A549 (cell line): ENCODE results near the gene DCAKD. TPM values are rescaled to one million over a fixed set of nuclear protein-coding genes. Genes with fewer than 3 reads are reported as not detected.

Experiments
- ATAC-seq, 2 experiments: fragments of 200-7000 bp in 1 of 2; fragments of >200 bp in 1 of 2; cut with Nextera tagmentation in 1 of 2; cut with Tn5 transposase in 1 of 2; 3 replicates each; pipeline versions ENCODE4 v1.8.0 to v1.9.1; 2018 to 2020; ENCODE audit warnings: mild to moderate bottlenecking in 1 of 2, moderate library complexity in 1 of 2
- CTCF ChIA-PET: fragments of 300-600 bp; sonication (Branson Sonifier 250); formaldehyde crosslinking; extraction: SDS; loops from one replicate; lab custom pipeline; 2021; ENCODE audit warnings: antibody characterized with exemption, inconsistent platforms; lab: Yijun Ruan, JAX
- POLR2A ChIA-PET: fragments of 350-600 bp; formaldehyde crosslinking; extraction: SDS; loops from one replicate; lab custom pipeline; 2021; ENCODE audit warnings: antibody characterized with exemption, inconsistent platforms; lab: Yijun Ruan, JAX
- DNase-seq, 2 experiments: peaks; one replicate each; pipeline versions ENCODE4 v3.0.0 to v3.0.0-alpha.2; 2011 to 2016; ENCODE audit warnings: low read depth in 1 of 2, low spot score in 1 of 2
- FAIRE-seq: peaks from 2 replicates; lab custom pipeline; 2011; peaks lifted over from hg19 to GRCh38; lab: Jason Lieb, UNC
- H3K27ac ChIP-seq, 2 experiments: fragments of >200 bp; sonication (Bioruptor Twin); formaldehyde crosslinking; 3 replicates each; pipeline ENCODE4 v1.5.1; 2016 to 2017
- H3K4me1 ChIP-seq: fragments of >200 bp; sonication (Bioruptor Twin); formaldehyde crosslinking; 3 replicates; pipeline ENCODE4 v1.6.1; 2016
- H3K4me2 ChIP-seq: fragments of >200 bp; sonication (Bioruptor Twin); formaldehyde crosslinking; 3 replicates; pipeline ENCODE4 v1.6.1; 2016
- H3K4me3 ChIP-seq: fragments of >200 bp; sonication (Bioruptor Twin); formaldehyde crosslinking; 3 replicates; pipeline ENCODE4 v1.5.1; 2016
- H3K9me3 ChIP-seq: fragments of >200 bp; sonication (Bioruptor Twin); formaldehyde crosslinking; 3 replicates; pipeline ENCODE4 v1.6.1; 2016
- BCL3 ChIP-seq: fragments of >200 bp; sonication (Bioruptor Twin); formaldehyde crosslinking; IDR thresholded peaks from 3 replicates; pipeline ENCODE4 v1.6.1; 2016
- BHLHE40 ChIP-seq: IDR thresholded peaks from 2 replicates; pipeline ENCODE4 v1.6.1; 2012; ENCODE audit warnings: low read depth, low read length, inconsistent platforms
- CBX8 ChIP-seq: fragments of 200-600 bp; sonication (generic); IDR thresholded peaks from 2 replicates; pipeline ENCODE4 v1.6.1; 2016
- EHF ChIP-seq: fragments of 250-450 bp; sonication (Bioruptor Pico); IDR thresholded peaks from 2 replicates; pipeline ENCODE4 v1.5.0; 2020; ENCODE audit warnings: mild to moderate bottlenecking
- EHMT2 ChIP-seq: fragments of 200-600 bp; sonication (generic); IDR thresholded peaks from 2 replicates; pipeline ENCODE4 v1.6.1; 2016; ENCODE audit warnings: antibody characterized with exemption, low read depth, mild to moderate bottlenecking, moderate library complexity
- EP300 ChIP-seq, 2 experiments: fragments of >200 bp; sonication (Bioruptor Twin); formaldehyde crosslinking; IDR thresholded peaks; 2 replicates in 1 of 2; 3 replicates in 1 of 2; pipeline ENCODE4 v1.6.1; 2016 to 2017
- ESRRA ChIP-seq: fragments of 150-350 bp; IDR thresholded peaks from 2 replicates; pipeline ENCODE4 v1.6.1; 2014; ENCODE audit warnings: mild to moderate bottlenecking, low read length, borderline replicate concordance
- FOSB ChIP-seq: fragments of 250-450 bp; sonication (Bioruptor Pico); IDR thresholded peaks from 2 replicates; pipeline ENCODE4 v1.5.0; 2020; ENCODE audit warnings: mild to moderate bottlenecking, moderate library complexity
- GATA3 ChIP-seq: IDR thresholded peaks from 2 replicates; pipeline ENCODE4 v1.6.1; 2012; ENCODE audit warnings: borderline replicate concordance
- HDAC2 ChIP-seq: fragments of 200-600 bp; sonication (generic); IDR thresholded peaks from 2 replicates; pipeline ENCODE4 v1.6.1; 2016
- HMGXB4 ChIP-seq: fragments of 250-450 bp; sonication (Bioruptor Pico); IDR thresholded peaks from 2 replicates; pipeline ENCODE4 v1.5.0; 2021; ENCODE audit warnings: mild to moderate bottlenecking, moderate library complexity, borderline replicate concordance
- HOXA7 ChIP-seq: fragments of 250-450 bp; sonication (Bioruptor Pico); IDR thresholded peaks from 2 replicates; pipeline ENCODE4 v1.5.0; 2020; ENCODE audit warnings: mild to moderate bottlenecking, moderate library complexity
- HOXB13 ChIP-seq: fragments of 250-450 bp; sonication (Bioruptor Pico); IDR thresholded peaks from 2 replicates; pipeline ENCODE4 v1.5.0; 2020; ENCODE audit warnings: low read depth, mild to moderate bottlenecking, moderate library complexity
- HOXB5 ChIP-seq: fragments of 250-450 bp; sonication (Bioruptor Pico); IDR thresholded peaks from 2 replicates; pipeline ENCODE4 v1.5.0; 2020; ENCODE audit warnings: mild to moderate bottlenecking, moderate library complexity
- KDM5A ChIP-seq: fragments of 200-600 bp; sonication (generic); IDR thresholded peaks from 2 replicates; pipeline ENCODE4 v1.6.1; 2016; ENCODE audit warnings: antibody characterized with exemption, mild to moderate bottlenecking
- MAZ ChIP-seq: fragments of 150-350 bp; IDR thresholded peaks from 2 replicates; pipeline ENCODE4 v1.6.1; 2014; ENCODE audit warnings: antibody characterized with exemption, low read depth, low read length, borderline replicate concordance
- NPAS2 ChIP-seq: fragments of 250-450 bp; sonication (Bioruptor Pico); IDR thresholded peaks from 2 replicates; pipeline ENCODE4 v1.8.0; 2022; ENCODE audit warnings: mild to moderate bottlenecking, moderate library complexity, borderline replicate concordance
- NR3C1 ChIP-seq: fragments of >200 bp; sonication (Bioruptor Twin); formaldehyde crosslinking; IDR thresholded peaks from 3 replicates; pipeline ENCODE4 v1.6.1; 2017
- PBX3 ChIP-seq: IDR thresholded peaks from 2 replicates; pipeline ENCODE4 v1.6.1; 2012
- PHF8 ChIP-seq: fragments of 200-600 bp; sonication (generic); IDR thresholded peaks from 2 replicates; pipeline ENCODE4 v1.6.1; 2016; ENCODE audit warnings: low read depth, mild to moderate bottlenecking, antibody characterized with exemption, moderate library complexity, borderline replicate concordance
- RCOR1 ChIP-seq: fragments of 150-350 bp; IDR thresholded peaks from 2 replicates; pipeline ENCODE4 v1.6.1; 2014; ENCODE audit warnings: antibody characterized with exemption, low read length, low read depth
- REST ChIP-seq: fragments of 200-600 bp; sonication (generic); IDR thresholded peaks from 2 replicates; pipeline ENCODE4 v1.6.1; 2016; ENCODE audit warnings: antibody characterized with exemption, mild to moderate bottlenecking, moderate library complexity
- RFX5 ChIP-seq: fragments of 450-650 bp; IDR thresholded peaks from 2 replicates; pipeline ENCODE4 v1.7.1; 2014; ENCODE audit warnings: antibody characterized with exemption, mild to moderate bottlenecking, moderate library complexity
- SREBF2 ChIP-seq: fragments of 450-650 bp; IDR thresholded peaks from 2 replicates; pipeline ENCODE4 v1.6.1; 2014; ENCODE audit warnings: mild to moderate bottlenecking, moderate library complexity
- TP53 ChIP-seq: fragments of 250-450 bp; sonication (Bioruptor Pico); IDR thresholded peaks from 2 replicates; pipeline ENCODE4 v1.5.0; 2021; ENCODE audit warnings: mild to moderate bottlenecking, moderate library complexity
- ZFP36 ChIP-seq: fragments of 450-650 bp; IDR thresholded peaks from 2 replicates; pipeline ENCODE4 v1.6.1; 2014; ENCODE audit warnings: borderline replicate concordance; ENCODE audit not compliant: partially characterized antibody
- ZSCAN20 ChIP-seq: fragments of 250-450 bp; sonication (Bioruptor Pico); IDR thresholded peaks from 2 replicates; pipeline ENCODE4 v1.8.0; 2022; ENCODE audit warnings: mild to moderate bottlenecking, moderate library complexity
- WGBS: methylation state at CpG from one replicate; pipeline ENCODE4 v1.1.6; 2017; ENCODE audit errors: missing lambda C conversion rate; 5-methylcytosine and 5-hydroxymethylcytosine counted together
- polyA plus RNA-seq, 4 experiments: library from polyadenylated mRNA; depleted of rRNA in 3 of 4; stranded (reverse); fragments of >200 nt; fragmentation: RNase III in 1 of 4; extraction: RNeasy Plus Mini Kit Qiagen cat#74134 plus additional on column Dnase treatment in 1 of 4; gene quantifications; 2 replicates in 3 of 4; 3 replicates in 1 of 4; pipeline ENCODE4 v1.2.3, GENCODE V29; 2011 to 2017

Gene DCAKD
- polyA plus RNA-seq, 2 of the 4 experiments (the other 2 are of a cell fraction) = 18.7 to 21.4 TPM

- FAIRE-seq (no peak), ATAC-seq (no peak), DNase-seq (no peak)
- no peak overlapping the region for H3K4me2 ChIP-seq
- peak overlapping the region; percentile 19 to 87; a peak in 4 of 6 replicates for H3K27ac ChIP-seq
- no peak overlapping the region for H3K4me3 ChIP-seq
- POLR2A ChIA-PET = no interaction called here
- CTCF ChIA-PET = interaction anchor here (0.6 to 8.7 kb wide), 4 partner anchors 10 to 215 kb away, joined by 3 to 98 read pairs (median 17); no protein-coding TSS in a partner anchor
- H3K4me1 ChIP-seq = peaks cover 30% of the 10 kb centered on the region
- no peaks in the 10 kb centered on the region for H3K9me3 ChIP-seq
- TF ChIP-seq EHF (CRISPR knock-in tag) = no peak
- TF ChIP-seq EHMT2 = no peak
- no peak for TF ChIP-seq BCL3
- no peak for TF ChIP-seq RCOR1
- no peak for TF ChIP-seq HOXB13 (CRISPR knock-in tag)
- TF ChIP-seq BHLHE40 = no peak
- TF ChIP-seq SREBF2 = no peak
- no peak for TF ChIP-seq FOSB (CRISPR knock-in tag)
- no peak for TF ChIP-seq PHF8
- no peak for TF ChIP-seq REST
- TF ChIP-seq ZFP36 = no peak
- no peak for TF ChIP-seq HMGXB4 (CRISPR knock-in tag)
- TF ChIP-seq EP300 (IDR thresholded peaks at IDR 0.05) = no peak
- 93% methylated on average over 4 of the region's 4 CpGs for WGBS
Observed at GRCh38 chr17:44983563-44983962, 67.9 kb downstream of the DCAKD start.

GRCh38 chr17:44982113-44982702 lies 69.2 kb downstream of the DCAKD start:
- Histone ChIP-seq H3K4me2 (peak overlapping the region; percentile 85), H3K9me3 (no peaks in the 10 kb centered on the region), H3K4me3 (0 out of 3 replicates have a peak overlapping the region, but pooled peaks have one; percentile 32), H3K4me1 (peaks cover 39% of the 10 kb centered on the region), H3K27ac (peak overlapping the region; percentile 82 to 87)
- ATAC-seq (no peak), DNase-seq (no peak), FAIRE-seq (no peak)
- ChIA-PET CTCF (interaction anchor here (0.6 to 8.9 kb wide), 7 partner anchors 11 to 150 kb away, joined by 3 to 112 read pairs (median 3); no protein-coding TSS in a partner anchor), POLR2A (interaction anchor here (1.0 to 2.4 kb wide), 3 partner anchors 11 to 38 kb away, joined by 3 to 15 read pairs (median 12); partner anchors contain the start of gene C1QL1)
- WGBS = 96% methylated on average over 3 of the region's 3 CpGs
- TF ChIP-seq HOXA7 = no peak
- no peak for TF ChIP-seq ZSCAN20 (CRISPR knock-in tag)
- no peak for TF ChIP-seq HDAC2
- no peak for TF ChIP-seq ESRRA
- TF ChIP-seq PBX3 = no peak
- no peak for TF ChIP-seq HOXB5 (CRISPR knock-in tag)
- TF ChIP-seq NR3C1 = no peak
- TF ChIP-seq MAZ = no peak
- no peak for TF ChIP-seq BCL3
- no peak for TF ChIP-seq NPAS2 (CRISPR knock-in tag)
- no peak for TF ChIP-seq GATA3
- TF ChIP-seq KDM5A = no peak
- TF ChIP-seq CBX8 = no peak
- TF ChIP-seq BHLHE40 = no peak
- TF ChIP-seq RFX5 = no peak
- TF ChIP-seq TP53 (CRISPR knock-in tag) = no peak
